ENCODE results near the gene TMCO2.

Gene TMCO2

DNA sequence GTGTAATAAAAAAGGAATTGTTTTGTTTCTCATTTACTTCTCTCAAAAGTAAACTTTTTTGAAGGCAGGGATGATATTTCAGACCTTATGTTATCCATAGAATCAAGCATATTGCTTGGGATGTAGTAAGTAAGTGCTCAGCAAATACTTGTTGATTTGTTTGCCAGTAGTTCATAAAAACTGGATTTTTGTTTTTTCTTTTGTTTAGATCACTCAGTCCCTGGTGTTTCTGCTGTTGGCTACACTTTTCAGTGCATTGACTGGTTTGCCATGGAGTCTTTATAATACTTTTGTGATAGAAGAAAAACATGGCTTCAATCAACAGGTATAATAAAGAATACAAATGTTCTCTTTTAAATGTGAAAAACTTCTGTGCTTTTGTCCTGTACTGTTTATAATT lies 20.5 kb downstream of the TMCO2 start:
- Histone ChIP-seq H3K27me3 (ENCODE audit: control insufficient read depth in 5 of 5, insufficient read depth in 4 of 5, low read length in 5 of 5) (no peaks in the 10 kb centered on the region), H3K4me1 (ENCODE audit: control insufficient read depth in 5 of 5, insufficient read depth in 5 of 5, low read length in 5 of 5) (peaks cover 3 to 10% (median 3%) of the 10 kb centered on the region in 5 donors), H3K4me3 (ENCODE audit: low read depth in 1 of 5, low read length in 5 of 5) (no peak overlapping the region), H3K9me3 (ENCODE audit: control insufficient read depth in 5 of 5, low read length in 5 of 5) (no peaks in the 10 kb centered on the region), H3K36me3 (ENCODE audit: control insufficient read depth in 5 of 5, insufficient read depth in 5 of 5, low read length in 5 of 5) (peaks cover 34 to 73% (median 49%) of the 10 kb centered on the region in 5 donors), H3K27ac (ENCODE audit: low read depth, low read length) (peak overlapping the region; percentile 72), H3K9ac (ENCODE audit: low read length in 5 of 5) (no peak overlapping the region)

- peaks cover 0 to 8% (median 3%) of the 10 kb centered on the region in 5 donors for H3K4me1 ChIP-seq (ENCODE audit: control insufficient read depth in 5 of 5, insufficient read depth in 5 of 5, low read length in 5 of 5)
- H3K4me3 ChIP-seq (ENCODE audit: low read depth in 1 of 5, low read length in 5 of 5): no peak overlapping the region
- H3K36me3 ChIP-seq (ENCODE audit: control insufficient read depth in 5 of 5, insufficient read depth in 5 of 5, low read length in 5 of 5): peaks cover 33 to 72% (median 48%) of the 10 kb centered on the region in 5 donors
- H3K27ac ChIP-seq (ENCODE audit: low read depth, low read length): no peak overlapping the region
- no peak overlapping the region for H3K9ac ChIP-seq (ENCODE audit: low read length in 5 of 5)
- no peaks in the 10 kb centered on the region for H3K9me3 ChIP-seq (ENCODE audit: control insufficient read depth in 5 of 5, low read length in 5 of 5)
- no peaks in the 10 kb centered on the region for H3K27me3 ChIP-seq (ENCODE audit: control insufficient read depth in 5 of 5, insufficient read depth in 4 of 5, low read length in 5 of 5)
These were observed 22.6 kb downstream of the TMCO2 start for GRCh38 chr1:40270152-40270834.

DNA sequence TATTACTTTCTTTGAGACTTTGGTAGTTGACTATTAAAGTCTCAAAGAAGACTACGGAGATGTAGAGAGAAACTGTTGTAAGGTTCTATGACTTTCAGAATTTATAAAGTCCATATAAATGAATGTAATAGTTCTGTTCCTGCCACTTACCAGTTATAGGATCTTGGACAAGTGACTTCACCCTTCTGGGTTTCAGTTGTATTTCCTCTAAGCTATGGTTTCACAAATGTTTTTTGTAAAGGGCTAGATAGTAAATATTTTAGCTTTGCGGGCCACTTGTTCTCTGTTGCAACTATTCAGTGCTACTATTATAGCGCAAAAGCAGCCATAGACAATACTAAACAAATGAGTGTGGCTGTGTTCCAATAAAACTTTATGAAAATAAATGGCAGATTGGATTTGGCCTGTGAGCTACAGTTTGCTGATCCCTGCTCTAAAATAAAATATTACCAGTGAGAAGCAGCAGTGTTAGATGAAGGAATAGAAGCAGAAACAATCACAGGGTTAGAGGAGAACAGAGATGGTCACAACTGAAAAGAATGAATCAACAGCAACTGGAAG lies 25.0 kb downstream of the TMCO2 start:
- H3K36me3 ChIP-seq (ENCODE audit: control insufficient read depth in 5 of 5, insufficient read depth in 5 of 5, low read length in 5 of 5): peaks cover 38 to 69% (median 48%) of the 10 kb centered on the region in 5 donors
- no peak overlapping the region for H3K4me3 ChIP-seq (ENCODE audit: low read depth in 1 of 5, low read length in 5 of 5)
- H3K4me1 ChIP-seq (ENCODE audit: control insufficient read depth in 5 of 5, insufficient read depth in 5 of 5, low read length in 5 of 5): peaks cover 0 to 6% (median 2%) of the 10 kb centered on the region in 5 donors
- H3K9me3 ChIP-seq (ENCODE audit: control insufficient read depth in 5 of 5, low read length in 5 of 5): no peaks in the 10 kb centered on the region
- H3K9ac ChIP-seq (ENCODE audit: low read length in 5 of 5): no peak overlapping the region
- no peak overlapping the region for H3K27ac ChIP-seq (ENCODE audit: low read depth, low read length)
- no peaks in the 10 kb centered on the region for H3K27me3 ChIP-seq (ENCODE audit: control insufficient read depth in 5 of 5, insufficient read depth in 4 of 5, low read length in 5 of 5)

DNA sequence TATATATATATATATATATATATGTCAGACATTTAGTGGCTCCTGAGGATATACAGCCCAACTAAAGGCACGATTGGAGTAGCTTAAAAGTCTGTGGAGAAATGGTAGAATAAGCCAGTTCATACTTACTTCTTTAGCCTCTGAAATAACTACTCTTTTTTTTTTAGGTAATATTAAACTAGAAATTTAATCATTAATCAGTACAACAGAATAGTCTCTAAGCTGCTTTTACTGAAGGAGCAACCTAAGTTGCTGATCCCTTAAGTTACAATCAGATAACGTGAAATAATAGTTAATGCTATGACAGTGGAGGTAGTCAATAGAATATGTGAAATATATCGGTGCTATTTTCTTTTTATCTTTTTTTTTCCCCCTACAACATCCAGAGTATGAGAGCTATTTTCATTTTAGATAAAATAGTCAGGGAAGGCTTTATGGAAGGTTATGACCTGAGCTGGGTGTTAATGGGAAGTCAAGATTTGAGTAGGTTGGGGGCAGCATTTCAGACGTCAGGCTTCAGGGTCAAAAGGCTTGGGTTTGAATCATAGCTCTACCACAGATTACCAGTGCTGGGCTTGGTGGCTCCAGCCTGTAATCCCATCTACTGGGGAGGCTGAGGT lies 25.9 kb downstream of the TMCO2 start:
- H3K9me3 ChIP-seq (ENCODE audit: control insufficient read depth in 5 of 5, low read length in 5 of 5): no peaks in the 10 kb centered on the region
- peaks cover 34 to 61% (median 44%) of the 10 kb centered on the region in 5 donors for H3K36me3 ChIP-seq (ENCODE audit: control insufficient read depth in 5 of 5, insufficient read depth in 5 of 5, low read length in 5 of 5)
- H3K27ac ChIP-seq (ENCODE audit: low read depth, low read length): no peak overlapping the region
- H3K4me1 ChIP-seq (ENCODE audit: control insufficient read depth in 5 of 5, insufficient read depth in 5 of 5, low read length in 5 of 5): peaks cover 0 to 4% (median 0%) of the 10 kb centered on the region in 5 donors
- no peaks in the 10 kb centered on the region for H3K27me3 ChIP-seq (ENCODE audit: control insufficient read depth in 5 of 5, insufficient read depth in 4 of 5, low read length in 5 of 5)
- H3K9ac ChIP-seq (ENCODE audit: low read length in 5 of 5): no peak overlapping the region
- no peak overlapping the region for H3K4me3 ChIP-seq (ENCODE audit: low read depth in 1 of 5, low read length in 5 of 5)

DNA sequence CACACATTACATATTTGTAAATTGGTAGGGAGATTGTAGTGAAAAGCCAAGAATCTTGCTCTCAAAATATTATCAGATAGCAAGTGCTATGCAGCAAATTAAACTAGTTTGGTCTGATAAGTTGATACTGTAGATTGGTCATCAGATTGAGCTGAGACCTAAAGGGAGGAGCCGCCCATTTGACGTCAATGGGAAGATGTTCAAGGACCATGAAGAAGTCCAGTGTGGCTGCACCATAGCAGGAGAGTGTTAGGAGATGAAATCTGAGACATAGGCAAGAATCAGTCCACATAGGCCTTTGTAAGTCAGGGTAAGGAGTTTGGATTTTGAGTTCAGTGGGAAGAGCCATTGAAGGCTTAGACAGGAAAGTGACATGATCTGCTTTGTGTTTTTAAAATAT lies 26.6 kb downstream of the TMCO2 start:
- H3K27ac ChIP-seq (ENCODE audit: low read depth, low read length): no peak overlapping the region

GRCh38 chr1:40276122-40276521 lies 28.4 kb downstream of the TMCO2 start:
- H3K27me3 ChIP-seq (ENCODE audit: control insufficient read depth in 5 of 5, insufficient read depth in 4 of 5, low read length in 5 of 5): no peaks in the 10 kb centered on the region
- peaks cover 25 to 54% (median 34%) of the 10 kb centered on the region in 5 donors for H3K36me3 ChIP-seq (ENCODE audit: control insufficient read depth in 5 of 5, insufficient read depth in 5 of 5, low read length in 5 of 5)
- H3K9me3 ChIP-seq (ENCODE audit: control insufficient read depth in 5 of 5, low read length in 5 of 5): no peaks in the 10 kb centered on the region
- H3K4me3 ChIP-seq (ENCODE audit: low read depth in 1 of 5, low read length in 5 of 5): no peak overlapping the region
- no peak overlapping the region for H3K27ac ChIP-seq (ENCODE audit: low read depth, low read length)
- H3K4me1 ChIP-seq (ENCODE audit: control insufficient read depth in 5 of 5, insufficient read depth in 5 of 5, low read length in 5 of 5): peaks cover 0 to 4% (median 0%) of the 10 kb centered on the region in 5 donors
- no peak overlapping the region for H3K9ac ChIP-seq (ENCODE audit: low read length in 5 of 5)

More for the DNA sequence above, 26.6 kb downstream of the TMCO2 start:
- H3K9ac ChIP-seq (ENCODE audit: low read length in 5 of 5): no peak overlapping the region
- H3K4me3 ChIP-seq (ENCODE audit: low read depth in 1 of 5, low read length in 5 of 5): no peak overlapping the region
- peaks cover 0 to 4% (median 0%) of the 10 kb centered on the region in 5 donors for H3K4me1 ChIP-seq (ENCODE audit: control insufficient read depth in 5 of 5, insufficient read depth in 5 of 5, low read length in 5 of 5)
- H3K9me3 ChIP-seq (ENCODE audit: control insufficient read depth in 5 of 5, low read length in 5 of 5): no peaks in the 10 kb centered on the region
- H3K36me3 ChIP-seq (ENCODE audit: control insufficient read depth in 5 of 5, insufficient read depth in 5 of 5, low read length in 5 of 5): peaks cover 34 to 60% (median 43%) of the 10 kb centered on the region in 5 donors
- no peaks in the 10 kb centered on the region for H3K27me3 ChIP-seq (ENCODE audit: control insufficient read depth in 5 of 5, insufficient read depth in 4 of 5, low read length in 5 of 5)

GRCh38 chr1:40281853-40282252 lies 34.1 kb downstream of the TMCO2 start:
- Histone ChIP-seq H3K4me3 (ENCODE audit: low read depth in 1 of 5, low read length in 5 of 5) (no peak overlapping the region), H3K4me1 (ENCODE audit: control insufficient read depth in 5 of 5, insufficient read depth in 5 of 5, low read length in 5 of 5) (peaks cover 0 to under 1% (median 0%) of the 10 kb centered on the region in 5 donors), H3K27me3 (ENCODE audit: control insufficient read depth in 5 of 5, insufficient read depth in 4 of 5, low read length in 5 of 5) (no peaks in the 10 kb centered on the region), H3K9me3 (ENCODE audit: control insufficient read depth in 5 of 5, low read length in 5 of 5) (no peaks in the 10 kb centered on the region), H3K36me3 (ENCODE audit: control insufficient read depth in 5 of 5, insufficient read depth in 5 of 5, low read length in 5 of 5) (peaks cover 20 to 44% (median 36%) of the 10 kb centered on the region in 5 donors), H3K27ac (ENCODE audit: low read depth, low read length) (no peak overlapping the region), H3K9ac (ENCODE audit: low read length in 5 of 5) (no peak overlapping the region)

DNA sequence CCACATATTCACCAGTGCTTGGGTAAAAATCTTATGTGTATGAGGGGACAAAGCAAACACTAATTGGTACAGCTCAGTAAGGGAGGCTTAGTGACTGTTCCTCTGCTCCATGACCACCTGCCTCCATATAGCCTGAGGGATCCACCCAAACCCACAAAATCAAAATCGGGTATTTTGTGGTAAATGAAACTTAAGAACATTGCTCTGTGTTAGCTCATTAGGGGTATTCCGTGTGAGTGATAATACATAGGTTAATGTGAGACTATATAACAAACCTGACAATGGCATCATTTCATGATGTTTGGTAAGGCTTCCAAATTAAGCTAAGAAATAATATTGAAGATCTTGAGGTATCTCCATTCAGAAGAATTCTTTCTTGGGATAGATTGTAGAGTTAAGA lies 43.6 kb downstream of the TMCO2 start:
- Histone ChIP-seq H3K9ac (ENCODE audit: low read length in 5 of 5) (no peak overlapping the region), H3K36me3 (ENCODE audit: control insufficient read depth in 5 of 5, insufficient read depth in 5 of 5, low read length in 5 of 5) (peaks cover 42 to 64% (median 54%) of the 10 kb centered on the region in 5 donors), H3K9me3 (ENCODE audit: control insufficient read depth in 5 of 5, low read length in 5 of 5) (no peaks in the 10 kb centered on the region), H3K27me3 (ENCODE audit: control insufficient read depth in 5 of 5, insufficient read depth in 4 of 5, low read length in 5 of 5) (no peaks in the 10 kb centered on the region), H3K27ac (ENCODE audit: low read depth, low read length) (no peak overlapping the region), H3K4me3 (ENCODE audit: low read depth in 1 of 5, low read length in 5 of 5) (no peak overlapping the region), H3K4me1 (ENCODE audit: control insufficient read depth in 5 of 5, insufficient read depth in 5 of 5, low read length in 5 of 5) (no peaks in the 10 kb centered on the region)

- Histone ChIP-seq H3K9me3 (ENCODE audit: control insufficient read depth in 5 of 5, low read length in 5 of 5) (no peaks in the 10 kb centered on the region), H3K4me1 (ENCODE audit: control insufficient read depth in 5 of 5, insufficient read depth in 5 of 5, low read length in 5 of 5) (peaks cover 0 to 5% (median 0%) of the 10 kb centered on the region in 5 donors), H3K4me3 (ENCODE audit: low read depth in 1 of 5, low read length in 5 of 5) (no peak overlapping the region), H3K27me3 (ENCODE audit: control insufficient read depth in 5 of 5, insufficient read depth in 4 of 5, low read length in 5 of 5) (peaks cover 0 to 22% (median 7%) of the 10 kb centered on the region in 5 donors), H3K36me3 (ENCODE audit: control insufficient read depth in 5 of 5, insufficient read depth in 5 of 5, low read length in 5 of 5) (peaks cover 0 to 2% (median 0%) of the 10 kb centered on the region in 5 donors), H3K9ac (ENCODE audit: low read length in 5 of 5) (no peak overlapping the region), H3K27ac (ENCODE audit: low read depth, low read length) (no peak overlapping the region)
These were observed 51.9 kb downstream of the TMCO2 start for GRCh38 chr1:40299366-40300248.

All from subcutaneous abdominal adipose tissue (tissue), 5 donors.